HepG2 (cell line): ENCODE data around the gene TREH. TPM values are rescaled to one million over a fixed set of nuclear protein-coding genes. Genes with fewer than 3 reads are reported as not detected.
A peak's percentile ranks its signal among the peaks of the same experiment; 100 is the strongest.

Experiments
- BHLHE40 ChIP-seq: IDR thresholded peaks from 2 replicates; pipeline ENCODE4 v1.6.1; 2011; ENCODE audit warnings: low read length, improper control_type of control experiment
- CBX1 ChIP-seq: IDR thresholded peaks from one replicate; pipeline ENCODE4 v1.6.1; 2016; ENCODE audit warnings: antibody characterized with exemption, low read depth
- FOSL1 ChIP-seq: sonication (generic); formaldehyde crosslinking; IDR thresholded peaks from 2 replicates; pipeline ENCODE4 v1.9.0; 2021; ENCODE audit warnings: missing genetic modification reagents, borderline replicate concordance
- GABPB1 ChIP-seq: IDR thresholded peaks from 2 replicates; pipeline ENCODE4 v1.6.1; 2016; ENCODE audit warnings: mild to moderate bottlenecking, missing genetic modification reagents, moderate library complexity, missing compliant biosample characterization
- HDAC1 ChIP-seq: sonication (generic); formaldehyde crosslinking; IDR thresholded peaks from 2 replicates; pipeline ENCODE4 v1.5.1; 2020; ENCODE audit warnings: mild to moderate bottlenecking, missing genetic modification reagents
- IKZF4 ChIP-seq: sonication (generic); formaldehyde crosslinking; IDR thresholded peaks from 2 replicates; pipeline ENCODE4 v1.5.1; 2020; ENCODE audit warnings: borderline replicate concordance, mild to moderate bottlenecking, low read depth, missing genetic modification reagents; ENCODE audit errors: not compliant biosample characterization
- JUND ChIP-seq: sonication (generic); formaldehyde crosslinking; IDR thresholded peaks from 2 replicates; pipeline ENCODE4 v1.8.0; 2022; ENCODE audit warnings: mild to moderate bottlenecking, missing genetic modification reagents
- LCORL ChIP-seq, 2 experiments: fragments of 450-650 bp in 1 of 2; sonication (generic) in 1 of 2; formaldehyde crosslinking in 1 of 2; IDR thresholded peaks; 2 replicates each; pipeline versions ENCODE4 v1.5.0 to v1.6.1; 2017 to 2020; ENCODE audit warnings: antibody characterized with exemption in 1 of 2, missing genetic modification reagents in 1 of 2
- NFYC ChIP-seq: IDR thresholded peaks from 2 replicates; pipeline ENCODE4 v1.6.1; 2016; ENCODE audit warnings: missing genetic modification reagents, missing compliant biosample characterization
- NR3C1 ChIP-seq: sonication (generic); formaldehyde crosslinking; IDR thresholded peaks from 2 replicates; pipeline ENCODE4 v1.4.0; 2020; ENCODE audit warnings: missing genetic modification reagents
- PHF8 ChIP-seq: sonication (generic); formaldehyde crosslinking; IDR thresholded peaks from 2 replicates; pipeline ENCODE4 v1.5.0; 2020; ENCODE audit warnings: missing genetic modification reagents
- PPARG ChIP-seq: conservative IDR thresholded peaks from 2 replicates; pipeline ENCODE4 v1.6.1; 2016; ENCODE audit warnings: missing biosample characterization, missing genetic modification reagents
- RARG ChIP-seq: sonication (generic); formaldehyde crosslinking; IDR thresholded peaks from 2 replicates; pipeline ENCODE4 v1.4.0; 2020; ENCODE audit warnings: low read depth, mild to moderate bottlenecking, missing genetic modification reagents
- SMARCE1 ChIP-seq: fragments of 450-650 bp; IDR thresholded peaks from 2 replicates; pipeline ENCODE4 v1.6.1; 2017; ENCODE audit warnings: borderline replicate concordance
- SRSF9 ChIP-seq: fragments of 200-400 bp; formaldehyde crosslinking; IDR thresholded peaks from 2 replicates; pipeline ENCODE4 v1.6.1; 2018; ENCODE audit warnings: borderline replicate concordance, mild to moderate bottlenecking, low read depth, low read length; ENCODE audit not compliant: insufficient read depth, poor library complexity, severe bottlenecking
- TAF1 ChIP-seq: sonication (generic); formaldehyde crosslinking; IDR thresholded peaks from 2 replicates; pipeline ENCODE4 v1.4.0; 2020; ENCODE audit warnings: missing genetic modification reagents
- TSC22D2 ChIP-seq: sonication (generic); formaldehyde crosslinking; IDR thresholded peaks from 2 replicates; pipeline ENCODE4 v1.5.1; 2020; ENCODE audit warnings: missing genetic modification reagents, mild to moderate bottlenecking, borderline replicate concordance
- YEATS4 ChIP-seq: sonication (generic); formaldehyde crosslinking; IDR thresholded peaks from 2 replicates; pipeline ENCODE4 v1.4.0; 2020; ENCODE audit warnings: missing genetic modification reagents, borderline replicate concordance
- ZKSCAN8 ChIP-seq: IDR thresholded peaks from 2 replicates; pipeline ENCODE4 v1.6.1; 2016; ENCODE audit warnings: borderline replicate concordance, missing genetic modification reagents, missing compliant biosample characterization
- ZNF317 ChIP-seq: sonication (generic); formaldehyde crosslinking; IDR thresholded peaks from 2 replicates; pipeline ENCODE4 v1.5.0; 2020; ENCODE audit warnings: mild to moderate bottlenecking, missing genetic modification reagents
- ZNF335 ChIP-seq: sonication (generic); formaldehyde crosslinking; IDR thresholded peaks from 2 replicates; pipeline ENCODE4 v1.4.0; 2020; ENCODE audit warnings: missing genetic modification reagents
- ZNF614 ChIP-seq: IDR thresholded peaks from 2 replicates; pipeline ENCODE4 v1.6.1; 2018; ENCODE audit warnings: missing biosample characterization, missing genetic modification reagents, inconsistent platforms, borderline replicate concordance
- ZNF777 ChIP-seq: sonication (generic); formaldehyde crosslinking; IDR thresholded peaks from 2 replicates; pipeline ENCODE4 v1.4.0; 2020; ENCODE audit warnings: missing genetic modification reagents
- polyA plus RNA-seq, 8 experiments: library from polyadenylated mRNA; depleted of rRNA in 3 of 8; stranded (reverse) in 7 of 8; unstranded in 1 of 8; fragments of >200 nt; fragmentation: Illumina TruSeq in 4 of 8; extraction: Trizol in 4 of 8; gene quantifications; 2 replicates each; pipeline versions ENCODE4 v1.2.1 to v1.2.3, GENCODE V29; 2011 to 2016; ENCODE audit warnings: low read depth in 4 of 8, missing spikeins in 1 of 8, mixed read lengths in 1 of 8; ENCODE audit not compliant: insufficient read depth in 1 of 8
- total RNA-seq, 5 experiments: library from RNA; depleted of rRNA; stranded (reverse); fragments of >200 nt; fragmentation: Illumina TruSeq; extraction: Trizol; gene quantifications; 2 replicates each; pipeline ENCODE4 v1.2.3, GENCODE V29; 2016; ENCODE audit warnings: low read depth in 1 of 5
- TF ChIP-seq, protein P1 (sequence below): sonication (generic); formaldehyde crosslinking; conservative IDR thresholded peaks from 2 replicates; pipeline ENCODE4 v1.8.0; 2022; ENCODE audit warnings: mild to moderate bottlenecking, moderate library complexity, missing genetic modification reagents
- TF ChIP-seq, protein P2 (sequence below): IDR thresholded peaks from 2 replicates; pipeline ENCODE4 v1.6.1; 2016
- TF ChIP-seq, protein P3 (sequence below): sonication (generic); formaldehyde crosslinking; IDR thresholded peaks from 2 replicates; pipeline ENCODE4 v1.8.1; 2023; ENCODE audit warnings: mild to moderate bottlenecking, inconsistent platforms, moderate library complexity, missing genetic modification reagents, borderline replicate concordance
- TF ChIP-seq, protein P4 (sequence below): sonication (generic); formaldehyde crosslinking; IDR thresholded peaks from 2 replicates; pipeline ENCODE4 v1.8.1; 2023; ENCODE audit warnings: missing genetic modification reagents, inconsistent platforms, borderline replicate concordance

The TREH gene
- total and polyA plus RNA-seq, 2 of the 13 experiments (the other 11 are each of a cell fraction or from before 2014, with no cell fraction given) = 0.53 to 0.86 TPM

DNA sequence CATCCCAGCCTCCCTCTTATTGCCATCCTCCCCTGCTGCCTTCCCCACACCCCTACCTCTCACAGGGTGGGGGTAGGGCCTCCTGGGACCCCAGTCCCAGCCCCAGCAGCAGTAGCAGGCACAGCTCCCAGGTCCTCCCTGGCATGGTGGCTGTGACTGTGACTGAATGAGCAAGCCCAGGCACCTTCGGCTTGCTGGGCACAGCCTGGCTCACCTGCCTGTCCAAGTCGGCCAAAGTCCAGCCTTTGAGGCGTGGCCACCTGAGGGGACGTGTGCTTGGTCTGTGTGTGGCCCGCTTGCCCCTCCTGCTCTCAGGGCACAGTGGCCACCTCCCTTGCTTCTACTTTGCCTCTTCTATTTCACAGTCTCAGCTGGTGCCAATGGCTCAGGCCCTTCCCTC, at the start of gene TREH (continued):
- TF ChIP-seq PHF8 (CRISPR knock-in tag) = no peak
- TF ChIP-seq TSC22D2 = no peak
- TF ChIP-seq, protein P1, sequence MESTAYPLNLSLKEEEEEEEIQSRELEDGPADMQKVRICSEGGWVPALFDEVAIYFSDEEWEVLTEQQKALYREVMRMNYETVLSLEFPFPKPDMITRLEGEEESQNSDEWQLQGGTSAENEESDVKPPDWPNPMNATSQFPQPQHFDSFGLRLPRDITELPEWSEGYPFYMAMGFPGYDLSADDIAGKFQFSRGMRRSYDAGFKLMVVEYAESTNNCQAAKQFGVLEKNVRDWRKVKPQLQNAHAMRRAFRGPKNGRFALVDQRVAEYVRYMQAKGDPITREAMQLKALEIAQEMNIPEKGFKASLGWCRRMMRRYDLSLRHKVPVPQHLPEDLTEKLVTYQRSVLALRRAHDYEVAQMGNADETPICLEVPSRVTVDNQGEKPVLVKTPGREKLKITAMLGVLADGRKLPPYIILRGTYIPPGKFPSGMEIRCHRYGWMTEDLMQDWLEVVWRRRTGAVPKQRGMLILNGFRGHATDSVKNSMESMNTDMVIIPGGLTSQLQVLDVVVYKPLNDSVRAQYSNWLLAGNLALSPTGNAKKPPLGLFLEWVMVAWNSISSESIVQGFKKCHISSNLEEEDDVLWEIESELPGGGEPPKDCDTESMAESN = no peak
- TF ChIP-seq RARG (CRISPR knock-in tag) = no peak
- TF ChIP-seq FOSL1 (CRISPR knock-in tag) = no peak
- TF ChIP-seq NFYC (CRISPR knock-in tag) = no peak
- TF ChIP-seq BHLHE40 = no peak
- TF ChIP-seq ZNF614 (CRISPR knock-in tag) = no peak; the same call in 1 of the 2 replicates
- no peak for TF ChIP-seq IKZF4 (CRISPR knock-in tag)
- TF ChIP-seq, protein P2, sequence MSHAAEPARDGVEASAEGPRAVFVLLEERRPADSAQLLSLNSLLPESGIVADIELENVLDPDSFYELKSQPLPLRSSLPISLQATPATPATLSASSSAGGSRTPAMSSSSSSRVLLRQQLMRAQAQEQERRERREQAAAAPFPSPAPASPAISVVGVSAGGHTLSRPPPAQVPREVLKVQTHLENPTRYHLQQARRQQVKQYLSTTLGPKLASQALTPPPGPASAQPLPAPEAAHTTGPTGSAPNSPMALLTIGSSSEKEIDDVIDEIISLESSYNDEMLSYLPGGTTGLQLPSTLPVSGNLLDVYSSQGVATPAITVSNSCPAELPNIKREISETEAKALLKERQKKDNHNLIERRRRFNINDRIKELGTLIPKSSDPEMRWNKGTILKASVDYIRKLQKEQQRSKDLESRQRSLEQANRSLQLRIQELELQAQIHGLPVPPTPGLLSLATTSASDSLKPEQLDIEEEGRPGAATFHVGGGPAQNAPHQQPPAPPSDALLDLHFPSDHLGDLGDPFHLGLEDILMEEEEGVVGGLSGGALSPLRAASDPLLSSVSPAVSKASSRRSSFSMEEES = peak; percentile 51; the same call in 1 of the 2 replicates
- 0 out of 2 replicates have a peak, but pooled peaks have one; percentile 22 for TF ChIP-seq GABPB1
- no peak for TF ChIP-seq LCORL (IDR thresholded peaks at IDR 0.05)
- no peak for TF ChIP-seq LCORL (CRISPR knock-in tag; IDR thresholded peaks at IDR 0.05)
- TF ChIP-seq TAF1 (CRISPR knock-in tag) = peak; percentile 25; the same call in 1 of the 2 replicates
- no peak for TF ChIP-seq CBX1
- no peak for TF ChIP-seq ZNF777 (CRISPR knock-in tag)
- no peak for TF ChIP-seq SMARCE1
- TF ChIP-seq YEATS4 = no peak
- TF ChIP-seq JUND (CRISPR knock-in tag) = no peak
- TF ChIP-seq PPARG (CRISPR knock-in tag) = no peak
- peak; percentile 52; the same call in 1 of the 2 replicates for TF ChIP-seq HDAC1 (CRISPR knock-in tag)
- TF ChIP-seq SRSF9 = no peak
- no peak for TF ChIP-seq ZKSCAN8
- no peak for TF ChIP-seq ZNF317
- TF ChIP-seq, protein P3, sequence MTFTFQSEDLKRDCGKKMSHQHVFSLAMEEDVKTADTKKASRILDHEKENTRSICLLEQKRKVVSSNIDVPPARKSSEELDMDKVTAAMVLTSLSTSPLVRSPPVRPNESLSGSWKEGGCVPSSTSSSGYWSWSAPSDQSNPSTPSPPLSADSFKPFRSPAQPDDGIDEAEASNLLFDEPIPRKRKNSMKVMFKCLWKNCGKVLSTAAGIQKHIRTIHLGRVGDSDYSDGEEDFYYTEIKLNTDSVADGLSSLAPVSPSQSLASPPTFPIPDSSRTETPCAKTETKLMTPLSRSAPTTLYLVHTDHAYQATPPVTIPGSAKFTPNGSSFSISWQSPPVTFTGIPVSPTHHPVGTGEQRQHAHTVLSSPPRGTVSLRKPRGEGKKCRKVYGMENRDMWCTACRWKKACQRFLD (CRISPR knock-in tag) = no peak
- no peak for TF ChIP-seq NR3C1 (CRISPR knock-in tag)
- TF ChIP-seq, protein P4, sequence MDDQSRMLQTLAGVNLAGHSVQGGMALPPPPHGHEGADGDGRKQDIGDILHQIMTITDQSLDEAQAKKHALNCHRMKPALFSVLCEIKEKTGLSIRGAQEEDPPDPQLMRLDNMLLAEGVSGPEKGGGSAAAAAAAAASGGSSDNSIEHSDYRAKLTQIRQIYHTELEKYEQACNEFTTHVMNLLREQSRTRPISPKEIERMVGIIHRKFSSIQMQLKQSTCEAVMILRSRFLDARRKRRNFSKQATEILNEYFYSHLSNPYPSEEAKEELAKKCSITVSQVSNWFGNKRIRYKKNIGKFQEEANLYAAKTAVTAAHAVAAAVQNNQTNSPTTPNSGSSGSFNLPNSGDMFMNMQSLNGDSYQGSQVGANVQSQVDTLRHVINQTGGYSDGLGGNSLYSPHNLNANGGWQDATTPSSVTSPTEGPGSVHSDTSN (CRISPR knock-in tag) = no peak
- no peak for TF ChIP-seq ZNF335 (CRISPR knock-in tag)
